Measurements from ENCODE around the gene CCDC68. TPM values are rescaled to one million over a fixed set of nuclear protein-coding genes. Genes with fewer than 3 reads are reported as not detected.

Gene CCDC68
- total RNA-seq, 1 experiment from 2014 or later, result not detected

- Histone ChIP-seq H3K36me3 (ENCODE audit: insufficient read depth, low read length, poor library complexity, severe bottlenecking) (no peaks in the 10 kb centered on the region), H3K27ac (ENCODE audit: low read depth, low read length, poor library complexity, severe bottlenecking) (no peak overlapping the region), H3K27me3 (replicated peaks; ENCODE audit: insufficient read depth, low read depth, low read length, poor library complexity) (no peaks in the 10 kb centered on the region), H3K4me3 (ENCODE audit: low read depth, low read length, poor library complexity, severe bottlenecking) (no peak overlapping the region), H3K4me1 (ENCODE audit: insufficient read depth, low read length, poor library complexity, severe bottlenecking) (no peaks in the 10 kb centered on the region), H3K9me3 (ENCODE audit: low read depth, low read length, poor library complexity, severe bottlenecking) (no peaks in the 10 kb centered on the region)
- intact Hi-C loops (cut with micrococcal nuclease; ENCODE audit: unreplicated experiment), result no loop called here
- POLR2A ChIA-PET (ENCODE audit: low non-redundant PET), result no interaction called here
- no peak for DNase-seq (ENCODE audit: low spot score)
- CTCF ChIA-PET, result no interaction called here
- BruUV-seq (replicated peaks), result no TSS peak
- no peak for TF ChIP-seq CTCF (conservative IDR thresholded peaks at IDR 0.05; ENCODE audit: low read depth, low read length)
These were observed 28.1 kb downstream of the CCDC68 start for GRCh38 chr18:54931152-54931551.

- H3K27ac ChIP-seq (ENCODE audit: low read depth, low read length, poor library complexity, severe bottlenecking), result no peak overlapping the region
- no peak overlapping the region for H3K4me3 ChIP-seq (ENCODE audit: low read depth, low read length, poor library complexity, severe bottlenecking)
- POLR2A ChIA-PET (ENCODE audit: low non-redundant PET), result no interaction called here
- no peak for DNase-seq (ENCODE audit: low spot score)
- intact Hi-C loops (cut with micrococcal nuclease; ENCODE audit: unreplicated experiment), result no loop called here
- TF ChIP-seq CTCF (conservative IDR thresholded peaks at IDR 0.05; ENCODE audit: low read depth, low read length), result no peak
- no peak for TF ChIP-seq EZH2 (IDR thresholded peaks at IDR 0.05; ENCODE audit: borderline replicate concordance, low read depth, low read length, poor library complexity, severe bottlenecking)
- CTCF ChIA-PET, result no interaction called here
- peaks cover 12% of the 10 kb centered on the region for H3K4me1 ChIP-seq (ENCODE audit: insufficient read depth, low read length, poor library complexity, severe bottlenecking)
- no peaks in the 10 kb centered on the region for H3K9me3 ChIP-seq (ENCODE audit: low read depth, low read length, poor library complexity, severe bottlenecking)
- BruUV-seq (replicated peaks), result no TSS peak
- no peaks in the 10 kb centered on the region for H3K36me3 ChIP-seq (ENCODE audit: insufficient read depth, low read length, poor library complexity, severe bottlenecking)
- no peaks in the 10 kb centered on the region for H3K27me3 ChIP-seq (replicated peaks; ENCODE audit: insufficient read depth, low read depth, low read length, poor library complexity)
These were observed 31.0 kb downstream of the CCDC68 start for GRCh38 chr18:54928236-54928635.

GRCh38 chr18:54926593-54927325 lies 32.5 kb downstream of the CCDC68 start:
- no peaks in the 10 kb centered on the region for H3K36me3 ChIP-seq (ENCODE audit: insufficient read depth, low read length, poor library complexity, severe bottlenecking)
- no TSS peak for BruUV-seq (replicated peaks)
- no peak for DNase-seq (ENCODE audit: low spot score)
- POLR2A ChIA-PET (ENCODE audit: low non-redundant PET), result no interaction called here
- no peak overlapping the region for H3K4me3 ChIP-seq (ENCODE audit: low read depth, low read length, poor library complexity, severe bottlenecking)
- no peaks in the 10 kb centered on the region for H3K27me3 ChIP-seq (replicated peaks; ENCODE audit: insufficient read depth, low read depth, low read length, poor library complexity)
- TF ChIP-seq EZH2 (IDR thresholded peaks at IDR 0.05; ENCODE audit: borderline replicate concordance, low read depth, low read length, poor library complexity, severe bottlenecking) (no peak), CTCF (conservative IDR thresholded peaks at IDR 0.05; ENCODE audit: low read depth, low read length) (no peak)
- peaks cover 13% of the 10 kb centered on the region for H3K4me1 ChIP-seq (ENCODE audit: insufficient read depth, low read length, poor library complexity, severe bottlenecking)
- CTCF ChIA-PET, result no interaction called here
- H3K27ac ChIP-seq (ENCODE audit: low read depth, low read length, poor library complexity, severe bottlenecking), result no peak overlapping the region
- intact Hi-C loops (cut with micrococcal nuclease; ENCODE audit: unreplicated experiment), result no loop called here
- no peaks in the 10 kb centered on the region for H3K9me3 ChIP-seq (ENCODE audit: low read depth, low read length, poor library complexity, severe bottlenecking)

Data from A673 (cell line).